Muscle layer of colon (tissue), 2 donors: Measurements from ENCODE around the gene CALY.

Experiments used
- H3K27ac ChIP-seq: one replicate; pipeline ENCODE4 v1.7.0; 2013; ENCODE audit warnings: low read depth, mild to moderate bottlenecking, low read length, moderate library complexity
- H3K27me3 ChIP-seq, 2 donors: one replicate each; pipeline ENCODE4 v1.7.0; 2013; ENCODE audit warnings: low read length in 2 of 2, mild to moderate bottlenecking in 2 of 2; ENCODE audit not compliant: insufficient read depth in 2 of 2, control insufficient read depth in 1 of 2
- H3K36me3 ChIP-seq: one replicate; pipeline ENCODE4 v1.7.0; 2013; ENCODE audit warnings: mild to moderate bottlenecking, low read length; ENCODE audit not compliant: insufficient read depth
- H3K4me1 ChIP-seq: one replicate; pipeline ENCODE4 v1.7.0; 2013; ENCODE audit warnings: mild to moderate bottlenecking, low read length; ENCODE audit not compliant: insufficient read depth
- H3K4me3 ChIP-seq, 2 donors: one replicate each; pipeline ENCODE4 v1.7.0; 2013; ENCODE audit warnings: low read length in 2 of 2, low read depth in 1 of 2, mild to moderate bottlenecking in 1 of 2, moderate library complexity in 1 of 2
- H3K9ac ChIP-seq: one replicate; pipeline ENCODE4 v1.7.0; 2013; ENCODE audit warnings: low read length
- H3K9me3 ChIP-seq: one replicate; pipeline ENCODE4 v1.7.0; 2013; ENCODE audit warnings: mild to moderate bottlenecking, low read length
- donor health status: abdominal sarcoma.
- donor health status: Adenocarcinoma of cecum.

Gene CALY

DNA sequence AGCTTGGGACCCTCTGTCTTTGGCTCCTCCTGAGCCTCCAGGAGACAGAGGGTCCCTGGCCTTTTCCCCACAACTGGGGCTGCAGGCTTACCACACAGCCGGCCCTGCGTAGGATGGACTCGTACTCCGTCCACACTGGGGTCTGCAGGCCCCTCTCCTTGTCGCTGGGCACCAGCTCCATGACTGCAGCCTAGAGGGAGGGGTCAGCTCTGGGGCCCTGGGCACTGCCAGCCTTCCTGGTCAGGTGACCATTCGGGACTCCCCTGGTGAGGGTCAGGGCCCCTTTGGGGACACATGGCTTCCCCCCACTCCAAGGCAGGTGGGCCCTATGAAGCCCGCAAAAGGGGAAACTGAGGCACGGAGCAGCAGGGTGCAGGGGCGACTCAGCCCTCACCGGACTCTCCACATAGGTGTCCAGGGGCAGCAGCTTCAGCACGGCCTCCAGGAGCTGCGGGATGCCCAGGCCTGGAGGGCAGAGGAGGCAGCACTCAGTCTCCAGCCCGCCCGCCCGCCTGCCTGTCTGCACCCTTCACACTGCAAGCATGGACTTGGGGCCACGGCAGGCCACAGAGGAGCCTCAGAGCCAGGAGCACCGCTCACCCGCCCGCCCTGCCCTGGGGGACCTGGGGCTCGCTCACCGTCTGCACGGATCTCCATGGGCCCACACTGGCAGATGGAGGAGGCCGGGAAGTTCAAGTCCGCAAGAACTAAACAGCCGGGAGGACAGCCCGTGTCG is 20.0 kb upstream of the CALY start:
- no peak overlapping the region for H3K27ac ChIP-seq
- peak overlapping the region; percentile 18 to 47 for H3K4me3 ChIP-seq

DNA sequence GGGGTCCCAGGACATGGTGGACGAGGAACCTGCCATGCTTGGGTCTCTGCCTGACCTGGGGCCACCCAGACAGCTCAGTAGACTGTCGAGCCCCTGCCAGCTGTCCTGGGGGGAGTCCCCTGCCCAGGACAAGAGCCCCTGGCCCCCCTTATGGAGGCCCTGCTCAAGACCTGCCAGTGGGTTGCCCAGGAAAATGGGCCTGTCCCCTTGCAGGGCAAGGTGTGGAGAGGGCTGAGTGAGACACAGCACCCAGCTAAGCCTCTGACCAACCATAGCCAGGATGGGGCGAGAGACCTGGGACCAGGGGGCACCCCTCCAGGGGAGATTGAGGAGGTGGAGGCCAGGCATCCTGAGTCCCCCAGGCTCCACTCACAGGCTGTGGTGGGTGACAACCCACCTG is 19.3 kb upstream of the CALY start:
- Histone ChIP-seq H3K27me3 (peaks cover 0 to 34% of the 10 kb centered on the region in 2 donors), H3K4me1 (peaks cover 6% of the 10 kb centered on the region), H3K4me3 (no peak overlapping the region), H3K9me3 (no peaks in the 10 kb centered on the region), H3K9ac (no peak overlapping the region), H3K36me3 (no peaks in the 10 kb centered on the region), H3K27ac (no peak overlapping the region)

More for the DNA sequence above, 20.0 kb upstream of the CALY start:
- Histone ChIP-seq H3K9me3 (no peaks in the 10 kb centered on the region), H3K9ac (no peak overlapping the region), H3K36me3 (no peaks in the 10 kb centered on the region), H3K4me1 (peaks cover 6% of the 10 kb centered on the region), H3K27me3 (peaks cover 0 to 34% of the 10 kb centered on the region in 2 donors)

DNA sequence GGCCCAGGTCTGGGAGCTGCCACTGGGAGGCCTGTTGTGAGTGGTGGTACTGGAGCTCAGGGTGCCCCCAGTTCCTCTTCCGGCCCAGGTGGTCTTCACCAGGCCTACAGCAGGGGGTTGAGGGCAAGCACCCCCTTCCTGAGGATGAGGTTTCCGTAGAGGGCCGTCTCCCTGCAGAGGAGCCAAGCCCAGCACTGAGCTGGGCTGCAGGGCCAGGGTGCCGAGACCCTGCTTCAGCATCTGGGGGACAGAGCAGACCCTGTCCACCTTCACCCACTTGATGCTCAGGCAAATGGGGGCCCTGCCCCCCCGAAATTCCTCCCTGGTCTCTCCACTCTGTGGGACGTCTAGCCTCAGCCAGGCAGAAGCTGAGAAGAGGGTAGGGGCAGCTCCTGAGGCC is 18.6 kb upstream of the CALY start:
- Histone ChIP-seq H3K9ac (no peak overlapping the region), H3K9me3 (no peaks in the 10 kb centered on the region), H3K36me3 (no peaks in the 10 kb centered on the region), H3K27me3 (peaks cover 0 to 35% of the 10 kb centered on the region in 2 donors), H3K4me1 (peaks cover 6% of the 10 kb centered on the region), H3K27ac (no peak overlapping the region), H3K4me3 (no peak overlapping the region)

DNA sequence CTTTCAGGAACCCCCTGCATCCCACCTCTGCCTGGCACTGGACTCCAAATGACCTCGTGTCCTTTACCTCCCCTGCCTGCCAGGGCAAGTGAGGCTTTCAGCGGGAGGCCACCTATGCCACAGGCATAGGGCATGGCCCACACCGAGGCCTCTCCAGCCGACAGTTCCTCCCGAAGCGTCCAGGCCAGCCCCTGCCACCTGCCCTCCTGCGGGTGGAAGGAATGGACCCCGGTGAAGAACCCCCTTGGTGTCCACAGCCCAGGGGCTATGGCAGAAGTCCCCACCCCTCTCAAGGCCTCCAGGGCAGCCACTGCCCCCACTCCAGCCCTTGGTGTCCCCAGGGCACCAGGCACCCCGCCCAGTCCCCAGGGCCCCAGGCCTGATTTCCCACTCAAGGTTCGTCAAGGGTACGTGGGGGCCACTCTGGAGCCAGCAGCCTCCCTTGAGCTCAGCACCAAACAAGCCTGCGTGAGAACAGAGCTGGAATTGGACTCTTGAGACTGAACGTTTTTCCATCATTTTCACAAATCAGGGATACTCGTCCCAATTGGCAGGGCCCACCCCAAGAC is 18.1 kb upstream of the CALY start:
- H3K36me3 ChIP-seq, result no peaks in the 10 kb centered on the region
- H3K4me1 ChIP-seq, result peaks cover 6% of the 10 kb centered on the region
- H3K27ac ChIP-seq, result no peak overlapping the region
- no peak overlapping the region for H3K4me3 ChIP-seq
- H3K27me3 ChIP-seq, result peaks cover 0 to 40% of the 10 kb centered on the region in 2 donors
- no peak overlapping the region for H3K9ac ChIP-seq
- H3K9me3 ChIP-seq, result no peaks in the 10 kb centered on the region

DNA sequence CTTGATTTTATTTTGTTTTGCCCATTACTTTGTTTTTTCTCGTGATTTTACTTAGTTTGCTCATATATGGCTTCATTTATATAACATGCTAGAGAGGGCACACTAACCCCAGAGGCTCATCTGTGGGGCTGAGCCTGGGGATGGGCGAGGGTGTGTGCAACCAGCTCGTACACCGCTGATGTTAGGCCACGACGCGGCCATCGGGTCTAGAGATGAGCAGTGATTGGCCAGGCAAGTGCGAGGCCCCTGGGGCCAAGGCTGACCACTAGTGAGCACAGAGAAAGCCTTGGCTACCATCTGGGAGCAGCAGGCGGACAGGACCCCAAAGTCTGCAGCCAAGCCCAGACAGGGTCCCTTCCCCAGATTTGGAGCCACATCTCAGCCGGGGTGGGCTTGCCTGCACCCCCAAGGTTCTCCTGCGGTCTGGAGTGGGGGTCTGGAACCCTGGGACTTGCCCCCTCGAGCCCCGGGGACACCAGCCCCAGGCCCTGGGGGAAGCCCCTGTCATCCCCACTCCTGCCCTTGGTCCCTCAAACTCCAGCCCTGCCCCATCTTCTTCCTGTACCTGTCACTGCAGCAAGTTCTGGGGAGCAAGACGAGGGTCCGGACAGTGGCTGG is 17.4 kb upstream of the CALY start:
- peaks cover 6% of the 10 kb centered on the region for H3K4me1 ChIP-seq
- no peaks in the 10 kb centered on the region for H3K36me3 ChIP-seq
- no peak overlapping the region for H3K9ac ChIP-seq
- no peak overlapping the region for H3K4me3 ChIP-seq
- H3K27me3 ChIP-seq, result peaks cover 0 to 40% of the 10 kb centered on the region in 2 donors
- no peaks in the 10 kb centered on the region for H3K9me3 ChIP-seq
- H3K27ac ChIP-seq, result no peak overlapping the region

DNA sequence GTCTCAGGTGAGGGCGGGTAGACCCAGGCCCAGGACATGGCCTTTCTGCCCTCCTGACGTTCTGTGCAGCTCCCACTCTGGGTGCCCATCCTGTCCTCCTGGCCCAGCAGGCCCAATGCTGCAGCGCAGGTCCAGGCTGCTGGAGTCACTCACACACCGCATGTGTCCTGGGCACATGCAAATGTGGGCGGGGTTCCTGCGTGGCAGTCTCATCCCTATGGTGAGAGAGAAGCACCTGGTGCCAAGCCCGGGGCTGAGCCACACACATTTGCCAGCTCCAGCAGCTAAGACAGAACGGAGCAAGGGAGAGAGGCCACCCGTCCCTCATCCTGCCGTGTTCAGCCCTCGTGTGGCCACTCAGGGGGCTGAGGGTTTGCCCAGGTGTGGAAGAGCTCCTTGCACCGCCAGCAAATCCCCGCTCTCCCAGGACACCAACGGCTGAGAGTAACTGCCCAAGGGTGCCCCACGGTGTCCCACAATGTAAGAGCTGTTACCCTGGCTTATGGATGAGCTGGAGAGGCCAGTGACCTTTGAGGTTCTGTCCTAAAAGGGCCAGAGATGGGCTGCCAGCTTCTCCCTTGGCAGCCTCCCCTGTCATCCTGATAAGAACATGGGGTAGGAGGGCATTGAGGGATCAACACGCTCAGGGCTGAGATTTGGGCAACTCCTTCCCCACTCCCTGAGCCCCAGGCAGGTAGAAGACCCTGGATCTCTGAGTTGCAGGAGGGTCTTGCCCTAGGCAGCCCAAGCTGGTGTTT is 16.7 kb upstream of the CALY start:
- Histone ChIP-seq H3K27ac (no peak overlapping the region), H3K4me1 (peaks cover 6% of the 10 kb centered on the region), H3K4me3 (no peak overlapping the region), H3K27me3 (peaks cover 0 to 40% of the 10 kb centered on the region in 2 donors), H3K9ac (no peak overlapping the region), H3K36me3 (no peaks in the 10 kb centered on the region), H3K9me3 (no peaks in the 10 kb centered on the region)

DNA sequence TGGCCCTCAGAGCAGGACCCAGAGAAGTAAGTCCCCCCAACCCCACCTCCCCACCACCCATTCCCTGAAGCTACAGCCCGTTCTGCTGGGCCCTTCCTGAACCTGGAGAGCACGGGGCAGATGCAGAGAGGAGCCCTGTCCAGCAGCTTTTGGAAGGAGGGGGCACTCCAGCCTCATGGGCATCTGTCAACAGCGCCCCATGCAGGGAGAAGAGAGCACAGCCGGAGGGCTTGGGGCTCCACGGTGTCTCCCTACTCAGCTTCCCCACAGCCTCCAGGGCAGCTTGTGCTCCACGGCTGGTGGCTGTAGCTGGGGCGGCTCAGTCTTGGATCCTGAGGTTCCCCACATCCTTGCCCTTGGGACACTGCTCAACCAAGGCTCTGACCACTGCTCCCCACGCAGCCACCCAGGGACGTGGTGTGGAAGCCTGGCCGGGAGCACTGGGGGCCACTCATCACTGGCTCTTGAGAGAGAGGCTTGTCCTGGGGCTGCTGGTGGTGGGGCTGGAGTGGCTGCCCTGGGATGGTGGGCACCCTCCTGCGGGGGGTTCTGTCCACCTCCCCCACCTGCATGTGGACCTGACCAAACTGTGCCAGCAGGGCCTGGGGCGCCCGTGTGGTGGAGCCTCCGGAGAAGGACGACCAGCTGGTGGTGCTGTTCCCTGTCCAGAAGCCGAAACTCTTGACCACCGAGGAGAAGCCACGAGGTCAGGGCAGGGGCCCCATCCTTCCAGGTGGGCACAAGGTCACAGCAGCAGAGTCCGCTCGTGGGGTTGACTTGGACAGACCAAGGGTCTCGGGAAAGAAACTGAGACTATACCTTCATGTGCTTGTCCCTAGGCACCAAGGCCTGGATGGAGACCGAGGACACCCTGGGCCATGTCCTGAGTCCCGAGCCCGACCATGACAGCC is 15.0 kb upstream of the CALY start:
- no peak overlapping the region for H3K27ac ChIP-seq
- peaks cover 0 to 45% of the 10 kb centered on the region in 2 donors for H3K27me3 ChIP-seq
- H3K36me3 ChIP-seq, result no peaks in the 10 kb centered on the region
- H3K9ac ChIP-seq, result no peak overlapping the region
- H3K9me3 ChIP-seq, result no peaks in the 10 kb centered on the region
- H3K4me1 ChIP-seq, result peaks cover 4% of the 10 kb centered on the region
- no peak overlapping the region for H3K4me3 ChIP-seq

DNA sequence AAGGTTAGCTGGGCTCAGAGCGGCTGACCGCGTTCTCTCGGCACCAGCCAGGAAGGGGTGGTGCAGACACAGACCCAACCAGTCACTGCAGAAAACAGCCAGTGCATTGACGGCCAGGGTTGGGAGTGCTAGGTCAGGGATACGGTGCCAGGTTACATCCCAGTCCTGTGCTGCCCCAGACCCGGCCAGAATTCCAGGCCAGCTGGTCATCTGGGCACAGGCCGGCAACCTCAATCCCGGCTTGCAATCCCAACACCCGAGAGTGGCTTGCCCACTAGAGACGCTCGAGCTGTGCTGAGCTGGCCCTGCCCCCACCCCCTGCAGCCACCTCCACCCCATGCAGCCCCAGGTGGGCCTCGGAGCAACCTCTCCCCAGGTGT is 14.2 kb upstream of the CALY start:
- no peaks in the 10 kb centered on the region for H3K4me1 ChIP-seq
- no peaks in the 10 kb centered on the region for H3K9me3 ChIP-seq
- no peaks in the 10 kb centered on the region for H3K36me3 ChIP-seq
- no peak overlapping the region for H3K9ac ChIP-seq
- H3K27ac ChIP-seq, result no peak overlapping the region
- no peak overlapping the region for H3K4me3 ChIP-seq
- peaks cover 0 to 43% of the 10 kb centered on the region in 2 donors for H3K27me3 ChIP-seq

DNA sequence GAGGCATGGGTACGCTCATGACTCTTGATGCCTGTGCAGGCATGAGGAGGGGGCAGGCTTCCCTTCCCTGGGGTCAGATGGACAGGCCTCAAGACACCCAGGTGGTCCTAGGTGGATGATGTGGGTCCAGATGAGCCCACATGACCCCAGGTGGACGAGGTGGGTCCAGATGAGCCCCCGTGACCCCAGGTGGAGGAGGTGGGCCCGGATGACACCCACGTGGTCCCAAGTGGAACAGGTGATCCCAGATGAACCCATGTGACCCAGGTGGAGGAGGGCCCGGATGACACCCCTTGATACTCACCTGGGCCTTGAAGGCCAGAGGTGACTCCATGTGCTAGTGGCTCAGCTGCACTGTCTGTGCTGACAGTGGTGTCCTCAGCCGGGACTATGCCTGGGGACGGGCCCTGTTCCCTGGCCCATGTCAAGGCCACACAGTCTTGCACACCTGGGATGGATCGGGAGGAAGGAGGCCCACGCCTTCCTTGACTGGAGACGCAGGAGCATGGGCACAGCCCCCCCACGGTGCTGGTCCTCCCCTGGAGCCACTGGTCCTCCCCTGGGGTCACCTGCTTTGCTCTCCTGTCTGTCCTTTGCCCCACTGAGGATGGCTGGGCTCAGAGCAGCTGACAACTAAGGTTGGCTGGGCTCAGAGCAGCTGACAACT is 13.7 kb upstream of the CALY start:
- Histone ChIP-seq H3K27ac (no peak overlapping the region), H3K9me3 (no peaks in the 10 kb centered on the region), H3K27me3 (peaks cover 0 to 40% of the 10 kb centered on the region in 2 donors), H3K36me3 (no peaks in the 10 kb centered on the region), H3K4me1 (no peaks in the 10 kb centered on the region), H3K4me3 (no peak overlapping the region), H3K9ac (no peak overlapping the region)

DNA sequence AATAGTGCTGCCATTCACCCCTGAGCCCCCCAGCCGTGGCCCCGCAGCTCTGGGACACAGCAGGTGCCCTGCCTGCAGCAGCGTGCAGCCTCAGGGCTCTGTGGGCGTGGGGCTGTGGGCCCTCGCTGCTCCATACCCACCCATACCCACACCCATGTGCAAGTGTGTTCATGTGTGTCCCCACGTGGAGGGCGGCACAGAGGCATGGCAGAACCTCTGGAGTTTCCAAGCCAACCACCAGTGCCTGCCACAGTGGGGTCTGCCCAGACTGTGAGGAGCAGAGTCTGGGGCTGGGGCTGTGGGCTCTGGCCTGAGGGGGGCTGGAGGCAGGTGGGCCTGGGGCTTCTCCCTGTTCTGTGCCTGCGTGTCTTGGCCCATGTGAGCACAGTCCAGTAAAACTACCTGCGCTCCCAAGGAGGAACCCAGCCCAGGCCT is 12.9 kb upstream of the CALY start:
- Histone ChIP-seq H3K9ac (no peak overlapping the region), H3K36me3 (no peaks in the 10 kb centered on the region), H3K27ac (no peak overlapping the region), H3K9me3 (no peaks in the 10 kb centered on the region), H3K27me3 (peaks cover 0 to 37% of the 10 kb centered on the region in 2 donors), H3K4me3 (no peak overlapping the region), H3K4me1 (no peaks in the 10 kb centered on the region)
